A172 (cell line): ENCODE measurements around the gene SIX5. TPM values are rescaled to one million over a fixed set of nuclear protein-coding genes. Genes with fewer than 3 reads are reported as not detected.
"Not testable (repeated sequence)": the region's sequence is repeated elsewhere in the genome, so short reads cannot be mapped to it uniquely, and the experiment has no call there.

ENCODE experiments used
- DNase-seq: peaks from one replicate; pipeline ENCODE4 v3.0.0-alpha.2; 2015; ENCODE audit warnings: low spot score
- total RNA-seq: library from RNA; depleted of rRNA; stranded (reverse); fragments of >200 nt; shearing (Covaris generic); gene quantifications from 2 replicates; pipeline ENCODE4 v1.2.3, GENCODE V29; 2014; rRNA removed

SIX5 gene
- 9.5 and 14.5 TPM in 2 replicates for total RNA-seq

- DNase-seq, result peak; percentile 86
Measured at GRCh38 chr19:45768984-45769782, at the start of gene SIX5. TSS of gene SIX5 (minus strand) at chr19:45769252. CDS start at chr19:45768844, 408 bp downstream.

DNA sequence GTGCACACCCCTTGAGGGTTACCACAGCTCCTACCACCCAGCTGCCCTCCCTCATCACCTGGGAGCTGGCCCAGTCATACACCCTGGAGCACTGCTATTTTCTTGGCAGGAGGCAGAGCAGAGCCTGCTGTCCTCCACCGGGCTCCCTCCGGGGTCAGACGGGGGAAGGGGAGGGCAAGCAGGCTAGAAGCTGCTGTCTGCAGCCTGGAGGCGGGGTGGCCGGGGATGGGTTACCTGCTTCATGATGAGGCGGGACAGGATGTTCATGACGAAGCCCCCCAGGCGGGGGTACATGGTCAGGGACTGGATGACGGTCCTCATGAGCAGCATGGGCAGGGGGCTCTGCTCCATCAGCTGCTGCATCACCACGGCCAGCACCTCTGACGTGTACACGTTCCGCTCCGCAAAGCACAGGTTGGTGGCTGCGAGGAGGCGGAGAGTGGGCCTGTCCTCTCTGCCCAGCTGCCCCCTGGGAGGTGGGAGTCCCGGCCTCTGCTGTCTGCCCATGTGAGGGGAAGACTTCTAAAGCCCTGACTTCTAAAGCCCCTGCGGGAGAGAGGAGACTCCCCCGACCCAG is 48.8 kb upstream of the SIX5 start:
- DNase-seq, result no peak

GRCh38 chr19:45817010-45817724 is 48.1 kb upstream of the SIX5 start:
- DNase-seq, result peak; percentile 70

DNA sequence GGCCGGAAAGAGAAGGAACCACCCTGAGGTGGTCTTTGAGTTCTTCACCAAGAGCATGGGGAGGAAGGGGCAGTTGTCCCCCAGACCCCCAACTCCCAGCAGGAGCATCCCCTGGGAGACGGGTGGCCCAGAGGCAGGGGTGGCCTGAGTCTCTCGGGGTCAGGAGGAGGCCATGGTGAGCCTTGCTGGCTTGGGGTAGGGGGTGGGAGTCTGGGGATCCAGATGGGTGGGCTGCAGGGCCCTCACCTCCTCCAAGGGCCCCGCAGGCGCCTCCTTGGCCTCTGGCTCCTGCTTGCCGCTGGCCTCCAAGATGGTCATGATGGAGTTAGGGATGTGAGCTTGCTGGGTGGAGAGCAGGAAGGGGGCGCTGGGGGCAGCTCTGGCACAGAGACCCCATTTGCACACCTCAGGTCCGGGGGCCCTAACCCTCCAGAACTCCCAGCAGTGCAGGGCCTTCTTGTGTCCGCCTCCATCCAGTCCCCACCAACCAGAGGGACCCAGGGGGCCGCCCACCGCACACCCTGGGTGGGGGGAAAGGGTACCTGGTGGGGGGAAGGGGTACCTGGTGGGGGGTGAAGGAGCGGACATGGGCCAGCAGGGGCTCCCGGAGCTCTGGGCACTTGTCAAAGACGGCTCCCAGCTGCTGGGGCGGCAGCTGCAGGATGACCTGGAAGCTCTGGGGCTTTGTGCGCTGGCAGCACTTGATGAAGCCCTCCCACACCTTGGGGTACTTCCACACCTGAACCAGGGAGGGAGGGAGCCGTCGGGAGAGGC is 47.4 kb upstream of the SIX5 start:
- no peak for DNase-seq

- DNase-seq, result no peak
Measured at GRCh38 chr19:45815481-45816216, 46.6 kb upstream of the SIX5 start.

DNA sequence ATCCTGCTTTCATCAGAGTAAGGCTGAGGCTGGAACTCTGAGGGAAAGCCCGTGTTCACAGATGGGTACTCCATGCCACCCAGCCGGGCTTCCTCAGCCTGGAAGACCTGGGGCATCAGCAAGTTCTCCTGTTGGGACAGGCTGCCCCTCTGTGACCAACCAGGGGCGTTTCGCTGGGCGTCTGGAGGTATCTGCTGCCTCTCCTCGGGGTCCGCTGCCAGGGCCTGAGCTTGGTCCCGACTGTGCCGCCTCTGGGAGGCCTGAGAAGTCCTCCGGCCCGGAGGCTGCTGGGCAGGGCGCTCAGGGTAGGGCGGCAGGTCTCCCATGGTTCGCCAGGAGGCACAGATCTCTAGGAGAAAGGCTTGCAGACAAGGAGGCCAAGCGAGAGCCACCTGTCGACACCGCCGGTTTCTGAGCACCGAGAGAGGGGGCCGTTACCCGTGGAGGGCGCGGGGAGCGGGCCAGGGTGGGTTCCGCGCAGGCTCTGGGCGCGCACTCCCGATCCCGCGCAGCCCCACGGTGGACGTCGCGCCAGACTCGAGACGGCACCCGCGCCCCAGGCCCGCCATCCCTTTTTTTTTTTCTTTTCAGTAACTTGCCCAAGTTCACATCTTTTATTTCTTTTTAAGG is 45.9 kb upstream of the SIX5 start, which contains the start of gene RSPH6A:
TSS of gene RSPH6A (minus strand) at position 458 of the 630 bp plus-strand sequence. CDS start at position 326, 132 bp downstream.
- DNase-seq, result no peak

GRCh38 chr19:45814166-45814780 is 45.2 kb upstream of the SIX5 start:
- no peak for DNase-seq

DNA sequence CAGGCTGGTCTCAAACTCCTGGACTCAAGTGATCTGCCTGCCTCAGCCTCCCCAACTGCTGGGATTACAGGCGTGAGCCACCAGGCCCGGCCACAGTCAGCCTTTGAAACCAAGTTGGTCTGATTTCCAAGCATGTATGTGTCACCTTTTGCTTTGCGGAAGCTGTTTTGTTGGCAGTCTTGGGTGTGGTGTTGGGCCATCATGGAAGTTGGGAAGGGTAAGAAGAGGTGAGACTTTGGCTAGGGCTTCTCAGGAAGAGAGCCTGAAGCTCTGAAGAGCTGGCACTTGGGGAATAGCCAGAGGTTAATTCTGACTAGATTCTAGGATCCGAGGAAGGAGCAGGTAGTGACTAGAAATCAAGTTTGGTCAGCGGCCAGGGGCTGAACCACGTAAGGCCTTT is 43.2 kb upstream of the SIX5 start:
- no peak for DNase-seq

- DNase-seq, result peak; percentile 72
Measured at GRCh38 chr19:45809643-45810159, 40.6 kb upstream of the SIX5 start.

- no peak for DNase-seq
Measured at GRCh38 chr19:45805719-45806118, 36.7 kb upstream of the SIX5 start.

GRCh38 chr19:45804959-45805230 is 35.8 kb upstream of the SIX5 start:
- DNase-seq, result no peak

GRCh38 chr19:45804140-45804958 is 35.3 kb upstream of the SIX5 start:
- no peak for DNase-seq

- no peak for DNase-seq
Measured at GRCh38 chr19:45801603-45802175, 32.6 kb upstream of the SIX5 start.

DNA sequence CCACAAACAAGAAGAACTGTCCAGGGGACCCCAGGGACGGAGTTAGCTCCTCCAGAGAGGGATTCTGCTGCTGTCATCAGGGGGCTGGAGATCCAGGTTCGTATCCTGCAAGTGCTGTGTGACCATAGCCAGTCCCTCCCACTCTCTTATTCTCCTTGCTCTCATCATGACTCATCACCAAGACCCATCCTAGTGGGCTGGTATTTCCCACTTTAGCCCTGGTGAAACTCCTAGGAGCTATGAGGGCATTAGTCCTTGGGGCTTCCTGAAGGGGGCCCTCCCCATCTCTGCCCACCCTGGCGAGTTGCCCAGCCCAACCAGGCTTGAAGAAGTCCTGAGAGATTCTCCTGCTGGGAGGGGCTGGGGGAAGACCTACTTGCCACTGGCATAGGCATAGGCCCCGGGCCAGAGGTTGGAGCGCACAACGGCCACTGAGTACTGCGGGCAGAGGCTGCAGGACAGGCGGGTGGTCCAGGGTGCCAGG is 31.1 kb upstream of the SIX5 start:
- DNase-seq, result peak; percentile 58

GRCh38 chr19:45799541-45799940 is 30.5 kb upstream of the SIX5 start:
- DNase-seq, result not testable (repeated sequence)

DNA sequence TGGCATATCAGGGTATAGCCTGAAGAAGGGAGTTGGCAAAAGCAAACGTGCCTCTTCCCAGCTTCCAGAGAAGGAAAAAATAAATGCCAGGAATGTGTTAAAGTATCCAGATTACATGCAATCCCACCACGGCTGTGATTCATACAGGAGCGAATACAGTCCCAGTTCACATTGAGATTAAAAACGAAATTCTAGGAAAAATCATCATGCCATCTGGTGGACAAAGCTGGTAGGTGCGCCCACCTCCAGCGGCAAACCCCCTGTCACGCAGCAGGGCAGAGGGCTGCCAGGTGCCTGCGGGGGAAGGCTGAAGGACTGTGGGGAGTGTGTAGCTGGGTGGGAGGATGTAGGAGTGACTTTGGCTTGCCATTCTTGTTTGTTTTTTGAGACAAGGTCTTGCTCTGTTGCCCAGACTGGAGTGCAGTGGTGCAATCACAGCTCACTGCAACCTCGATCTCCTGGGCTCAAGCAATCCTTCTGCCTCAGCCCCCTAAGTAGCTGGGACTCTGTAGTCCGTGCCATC is 30.0 kb upstream of the SIX5 start:
- peak; percentile 48 for DNase-seq

GRCh38 chr19:45794627-45795026 is 25.6 kb upstream of the SIX5 start:
- DNase-seq, result no peak

DNA sequence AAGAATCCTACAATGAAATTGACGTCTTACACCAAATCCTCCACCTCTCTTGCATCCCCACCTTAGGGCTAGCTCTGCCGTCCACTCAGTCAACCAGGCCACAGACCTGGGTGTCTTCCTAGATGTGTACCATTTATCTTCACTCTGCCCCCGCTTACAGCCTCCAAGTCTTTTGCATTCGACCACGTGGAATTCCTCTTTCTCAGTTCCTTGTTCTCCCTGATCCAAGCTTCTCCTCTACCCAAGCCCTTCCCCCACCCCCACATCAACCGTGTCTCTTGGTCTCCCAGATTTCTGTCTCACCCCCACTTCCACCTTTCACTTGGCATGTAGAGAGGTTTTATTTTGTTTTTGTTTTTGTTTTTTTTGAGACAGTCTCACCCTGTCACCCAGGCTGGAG is 24.8 kb upstream of the SIX5 start:
- DNase-seq, result no peak

GRCh38 chr19:45793178-45793564 is 24.1 kb upstream of the SIX5 start:
- no peak for DNase-seq
